HEK293 (cell line): ENCODE results near the gene PDGFD.

ENCODE experiments used
- CTCF ChIA-PET: fragments of 350-600 bp; formaldehyde crosslinking; extraction: SDS; loops from one replicate; lab custom pipeline; 2021; ENCODE audit warnings: antibody characterized with exemption; lab: Yijun Ruan, JAX
- POLR2A ChIA-PET: fragments of 300-600 bp; formaldehyde crosslinking; extraction: SDS; loops from one replicate; lab custom pipeline; 2020; ENCODE audit warnings: antibody characterized with exemption, inconsistent platforms; lab: Yijun Ruan, JAX
- H3K27ac ChIP-seq: fragments of 200-500 bp; sonication (Bioruptor generic); 2 replicates; pipeline ENCODE4 v1.5.1; 2014; ENCODE audit warnings: low read depth, low read length, control low read depth, inconsistent platforms; ENCODE audit errors: extremely low read depth
- H3K36me3 ChIP-seq, 2 experiments: fragments of 200-500 bp in 1 of 2; sonication (Bioruptor generic) in 1 of 2; 1 replicate in 1 of 2; 2 replicates in 1 of 2; pipeline ENCODE4 v1.5.1; 2014 to 2017; ENCODE audit warnings: inconsistent platforms in 2 of 2, low read length in 2 of 2; ENCODE audit not compliant: control insufficient read depth in 2 of 2, insufficient read depth in 1 of 2
- H3K4me1 ChIP-seq: fragments of 200-500 bp; sonication (Bioruptor generic); 2 replicates; pipeline ENCODE4 v1.5.1; 2014; ENCODE audit warnings: mild to moderate bottlenecking, low read length, inconsistent platforms; ENCODE audit not compliant: control insufficient read depth, insufficient read depth
- H3K4me3 ChIP-seq: 2 replicates; pipeline ENCODE4 v1.5.1; 2011; ENCODE audit warnings: low read depth, mild to moderate bottlenecking, control low read depth, low read length, moderate library complexity
- H3K9me3 ChIP-seq: fragments of 200-500 bp; sonication (Bioruptor generic); 2 replicates; pipeline ENCODE4 v1.5.1; 2014; ENCODE audit warnings: low read depth, low read length, inconsistent platforms; ENCODE audit not compliant: control insufficient read depth, insufficient read depth
- BCL11B ChIP-seq: fragments of 450-650 bp; formaldehyde crosslinking; IDR thresholded peaks from 2 replicates; pipeline ENCODE4 v1.5.1; 2016; ENCODE audit warnings: low read depth, missing biosample characterization, missing genetic modification characterization
- ELK4 ChIP-seq: IDR thresholded peaks from 2 replicates; pipeline ENCODE4 v1.6.1; 2011; ENCODE audit warnings: mild to moderate bottlenecking, low read depth, low read length, borderline replicate concordance
- PRDM4 ChIP-seq: fragments of 450-650 bp; formaldehyde crosslinking; IDR thresholded peaks from 2 replicates; pipeline ENCODE4 v1.5.1; 2017; ENCODE audit warnings: missing biosample characterization, missing genetic modification characterization
- WT1 ChIP-seq: fragments of 450-650 bp; formaldehyde crosslinking; IDR thresholded peaks from 2 replicates; pipeline ENCODE4 v1.5.1; 2016; ENCODE audit warnings: missing biosample characterization, missing genetic modification characterization
- ZBTB8A ChIP-seq: fragments of 450-650 bp; formaldehyde crosslinking; IDR thresholded peaks from 2 replicates; pipeline ENCODE4 v1.5.1; 2016; ENCODE audit warnings: missing biosample characterization, missing genetic modification characterization
- ZNF140 ChIP-seq: fragments of 450-650 bp; formaldehyde crosslinking; IDR thresholded peaks from 2 replicates; pipeline ENCODE4 v1.5.1; 2016; ENCODE audit warnings: missing biosample characterization, missing genetic modification characterization
- ZNF148 ChIP-seq: fragments of 450-650 bp; formaldehyde crosslinking; IDR thresholded peaks from 2 replicates; pipeline ENCODE4 v1.5.0; 2017; ENCODE audit warnings: missing biosample characterization, missing genetic modification characterization, borderline replicate concordance
- ZNF223 ChIP-seq: fragments of 450-650 bp; formaldehyde crosslinking; IDR thresholded peaks from 2 replicates; pipeline ENCODE4 v1.5.1; 2016; ENCODE audit warnings: missing biosample characterization, missing genetic modification characterization
- ZNF280D ChIP-seq: fragments of 450-650 bp; formaldehyde crosslinking; IDR thresholded peaks from 2 replicates; pipeline ENCODE4 v1.5.1; 2016; ENCODE audit warnings: missing biosample characterization, missing genetic modification characterization
- ZNF292 ChIP-seq: fragments of 450-650 bp; formaldehyde crosslinking; IDR thresholded peaks from 2 replicates; pipeline ENCODE4 v1.5.1; 2016; ENCODE audit warnings: low read depth, missing biosample characterization, missing genetic modification characterization, borderline replicate concordance
- ZNF416 ChIP-seq: fragments of 450-650 bp; formaldehyde crosslinking; IDR thresholded peaks from 2 replicates; pipeline ENCODE4 v1.5.1; 2016; ENCODE audit warnings: missing biosample characterization, missing genetic modification characterization
- ZNF501 ChIP-seq: fragments of 450-650 bp; formaldehyde crosslinking; IDR thresholded peaks from 2 replicates; pipeline ENCODE4 v1.5.1; 2016; ENCODE audit warnings: missing biosample characterization, missing genetic modification characterization
- ZNF544 ChIP-seq: fragments of 450-650 bp; formaldehyde crosslinking; IDR thresholded peaks from 2 replicates; pipeline ENCODE4 v1.5.0; 2017; ENCODE audit warnings: missing biosample characterization, missing genetic modification characterization
- ZNF560 ChIP-seq: fragments of 450-650 bp; formaldehyde crosslinking; IDR thresholded peaks from 2 replicates; pipeline ENCODE4 v1.5.1; 2017; ENCODE audit warnings: missing biosample characterization, missing genetic modification characterization, borderline replicate concordance
- ZNF580 ChIP-seq: fragments of 450-650 bp; formaldehyde crosslinking; IDR thresholded peaks from 2 replicates; pipeline ENCODE4 v1.5.1; 2016; ENCODE audit warnings: missing biosample characterization, missing genetic modification characterization
- ZNF624 ChIP-seq: fragments of 450-650 bp; formaldehyde crosslinking; IDR thresholded peaks from 2 replicates; pipeline ENCODE4 v1.5.1; 2017; ENCODE audit warnings: missing biosample characterization, missing genetic modification characterization
- ZNF664 ChIP-seq: fragments of 450-650 bp; formaldehyde crosslinking; IDR thresholded peaks from 2 replicates; pipeline ENCODE4 v1.5.1; 2016; ENCODE audit warnings: missing biosample characterization, missing genetic modification characterization
- ZNF792 ChIP-seq: fragments of 450-650 bp; formaldehyde crosslinking; IDR thresholded peaks from 2 replicates; pipeline ENCODE4 v1.5.1; 2016; ENCODE audit warnings: missing biosample characterization, missing genetic modification characterization
- ZSCAN23 ChIP-seq: fragments of 450-650 bp; formaldehyde crosslinking; IDR thresholded peaks from 2 replicates; pipeline ENCODE4 v1.5.1; 2016; ENCODE audit warnings: missing biosample characterization, missing genetic modification characterization

The PDGFD gene

GRCh38 chr11:104009744-104010143 lies 154.2 kb downstream of the PDGFD start (continued):
- TF ChIP-seq ZNF148 (tag by site-specific recombination), result no peak
- TF ChIP-seq BCL11B, result no peak
- no peak for TF ChIP-seq ZNF140 (tag by site-specific recombination)
- TF ChIP-seq ZNF544 (tag by site-specific recombination), result no peak
- TF ChIP-seq ZNF560 (tag by site-specific recombination), result no peak
- TF ChIP-seq ZNF280D, result no peak
- TF ChIP-seq ZNF501, result no peak
- TF ChIP-seq ZNF792 (tag by site-specific recombination), result no peak
- no peak for TF ChIP-seq WT1 (tag by site-specific recombination)

DNA sequence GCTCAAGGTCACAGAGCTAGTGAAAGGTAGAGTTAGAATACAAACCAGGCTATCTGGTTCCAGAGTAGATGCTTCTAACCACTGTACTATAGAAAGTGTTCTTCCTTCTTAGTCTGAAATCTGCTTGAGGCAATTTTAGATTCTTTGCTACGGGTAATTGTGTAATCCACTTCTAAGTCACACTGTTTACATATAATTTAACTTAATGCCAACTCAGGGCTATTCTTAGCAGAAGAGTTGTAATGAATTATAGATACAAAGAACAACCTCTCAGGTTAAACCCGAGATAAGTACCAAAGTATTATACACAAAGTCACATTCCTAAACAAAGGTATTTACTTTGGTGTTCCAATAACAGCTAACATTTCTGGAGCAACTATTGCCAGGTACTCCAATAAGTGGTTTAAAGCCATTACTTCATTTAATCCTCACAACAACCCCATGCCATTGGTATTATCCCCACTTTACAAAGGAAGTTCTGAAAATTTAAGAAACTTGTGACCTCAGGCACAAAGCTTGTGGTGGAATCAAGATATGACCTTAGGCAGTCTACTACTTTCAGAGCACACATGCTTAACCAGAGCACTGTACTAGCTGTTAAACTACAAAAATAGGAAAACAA lies 158.6 kb downstream of the PDGFD start:
- Histone ChIP-seq H3K4me1 (no peaks in the 10 kb centered on the region), H3K36me3 (no peaks in the 10 kb centered on the region), H3K4me3 (no peak overlapping the region)
- POLR2A ChIA-PET, result no interaction called here
- CTCF ChIA-PET, result interaction anchor here (0.7 to 1.0 kb wide), 2 partner anchors 42 to 1860 kb away, joined by 3 read pairs; no protein-coding TSS in a partner anchor
- TF ChIP-seq ZNF664 (tag by site-specific recombination) (no peak), ZNF416 (tag by site-specific recombination) (no peak), ZNF624 (tag by site-specific recombination) (no peak), ZBTB8A (tag by site-specific recombination) (no peak), ZNF292 (tag by site-specific recombination) (no peak), ZNF580 (no peak), PRDM4 (no peak), ELK4 (no peak), ZSCAN23 (no peak), ZNF223 (tag by site-specific recombination) (no peak)
- TF ChIP-seq, all 188 proteins: peak for 0
- Histone ChIP-seq H3K27ac (no peak overlapping the region), H3K9me3 (no peaks in the 10 kb centered on the region)
